K562 (cell line): Measurements from ENCODE around the gene PGK2. TPM values are rescaled to one million over a fixed set of nuclear protein-coding genes. Genes with fewer than 3 reads are reported as not detected.

Source experiments
- CBFA2T2 ChIP-seq: fragments of 450-650 bp; conservative IDR thresholded peaks from 2 replicates; pipeline ENCODE4 v1.6.1; 2017; ENCODE audit warnings: mild to moderate bottlenecking
- CHD4 ChIP-seq: fragments of 200-600 bp; sonication (generic); IDR thresholded peaks from 3 replicates; pipeline ENCODE4 v1.6.1; 2012; ENCODE audit warnings: low read depth, mild to moderate bottlenecking, mixed read lengths, low read length, inconsistent platforms; ENCODE audit not compliant: insufficient read depth, insufficient replicate concordance, poor library complexity, severe bottlenecking
- ELK1 ChIP-seq: sonication (generic); formaldehyde crosslinking; IDR thresholded peaks from 2 replicates; pipeline ENCODE4 v1.8.1; 2022; ENCODE audit warnings: missing genetic modification reagents
- HINFP ChIP-seq: fragments of 450-650 bp; conservative IDR thresholded peaks from 2 replicates; pipeline ENCODE4 v1.6.1; 2016; ENCODE audit warnings: missing genetic modification characterization, low read depth, mild to moderate bottlenecking, control low read depth, missing compliant biosample characterization
- MAFF ChIP-seq: IDR thresholded peaks from 2 replicates; pipeline ENCODE4 v1.6.1; 2012; ENCODE audit warnings: low read length, improper control_type of control experiment
- PTBP1 ChIP-seq: fragments of 200-400 bp; formaldehyde crosslinking; IDR thresholded peaks from 2 replicates; pipeline ENCODE4 v1.6.1; 2017; ENCODE audit warnings: low read depth, low read length
- RBM25 ChIP-seq: fragments of 200-400 bp; formaldehyde crosslinking; IDR thresholded peaks from 2 replicates; pipeline ENCODE4 v1.6.1; 2018; ENCODE audit warnings: low read length, low read depth, moderate library complexity; ENCODE audit not compliant: severe bottlenecking
- RFX5 ChIP-seq: IDR thresholded peaks from 2 replicates; pipeline ENCODE4 v1.6.1; 2011; ENCODE audit warnings: low read depth, mild to moderate bottlenecking, improper control_type of control experiment, low read length
- ZNF253 ChIP-seq: fragments of 250-450 bp; sonication (Bioruptor Pico); conservative IDR thresholded peaks from 2 replicates; pipeline ENCODE4 v1.6.1; 2021; ENCODE audit warnings: mild to moderate bottlenecking
- polyA plus RNA-seq, 8 experiments: library from polyadenylated mRNA; depleted of rRNA in 4 of 8; stranded (reverse) in 5 of 8; unstranded in 3 of 8; fragments of >200 nt; fragmentation: Nextera tagmentation in 2 of 8; fragmentation: Illumina TruSeq in 1 of 8; extraction: Ambion mirVana in 2 of 8; extraction: Trizol in 1 of 8; gene quantifications; 2 replicates each; pipeline versions ENCODE4 v1.2.1 to v1.2.3, GENCODE V29; 2011 to 2014; ENCODE audit warnings: inconsistent platforms in 1 of 8, missing spikeins in 1 of 8
- total RNA-seq, 7 experiments: library from RNA; depleted of rRNA in 6 of 7; stranded (reverse); fragments of >200 nt in 6 of 7; fragmentation: Illumina TruSeq in 2 of 7; extraction: Trizol in 2 of 7; gene quantifications; 2 replicates each; pipeline versions ENCODE4 v1.2.1 to v1.2.3, GENCODE V29; 2011 to 2021; ENCODE audit warnings: low replicate concordance in 1 of 7
- TF ChIP-seq, protein P1 (sequence below), 2 experiments: fragments of 450-650 bp; conservative IDR thresholded peaks; 2 replicates each; pipeline ENCODE4 v1.6.1; 2017; ENCODE audit warnings: mild to moderate bottlenecking in 2 of 2, moderate library complexity in 2 of 2
- TF ChIP-seq, protein P2 (sequence below), 2 experiments: fragments of 450-650 bp; formaldehyde crosslinking in 1 of 2; IDR thresholded peaks; 2 replicates each; pipeline versions ENCODE4 v1.4.0 to v1.6.1; 2014 to 2020; ENCODE audit warnings: mild to moderate bottlenecking in 2 of 2, borderline replicate concordance in 1 of 2, low read depth in 1 of 2

The PGK2 gene
- total and polyA plus RNA-seq, 9 of the 15 experiments (the other 6 are each of a cell fraction or from before 2014, with no cell fraction given), result not detected

- TF ChIP-seq CHD4, result no peak
- no peak for TF ChIP-seq ZNF253 (CRISPR knock-in tag)
- TF ChIP-seq PTBP1, result no peak
- peak; percentile 43; the same call in 1 of the 2 replicates for TF ChIP-seq MAFF
- TF ChIP-seq RFX5, result no peak
- TF ChIP-seq RBM25, result no peak
- TF ChIP-seq, protein P1, sequence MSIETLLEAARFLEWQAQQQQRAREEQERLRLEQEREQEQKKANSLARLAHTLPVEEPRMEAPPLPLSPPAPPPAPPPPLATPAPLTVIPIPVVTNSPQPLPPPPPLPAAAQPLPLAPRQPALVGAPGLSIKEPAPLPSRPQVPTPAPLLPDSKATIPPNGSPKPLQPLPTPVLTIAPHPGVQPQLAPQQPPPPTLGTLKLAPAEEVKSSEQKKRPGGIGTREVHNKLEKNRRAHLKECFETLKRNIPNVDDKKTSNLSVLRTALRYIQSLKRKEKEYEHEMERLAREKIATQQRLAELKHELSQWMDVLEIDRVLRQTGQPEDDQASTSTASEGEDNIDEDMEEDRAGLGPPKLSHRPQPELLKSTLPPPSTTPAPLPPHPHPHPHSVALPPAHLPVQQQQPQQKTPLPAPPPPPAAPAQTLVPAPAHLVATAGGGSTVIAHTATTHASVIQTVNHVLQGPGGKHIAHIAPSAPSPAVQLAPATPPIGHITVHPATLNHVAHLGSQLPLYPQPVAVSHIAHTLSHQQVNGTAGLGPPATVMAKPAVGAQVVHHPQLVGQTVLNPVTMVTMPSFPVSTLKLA (conservative IDR thresholded peaks at IDR 0.05), result peak in 1 of 2 experiments; percentile 61; a peak in 2 of 4 replicates
- no peak for TF ChIP-seq ELK1 (CRISPR knock-in tag)
- TF ChIP-seq, protein P2, sequence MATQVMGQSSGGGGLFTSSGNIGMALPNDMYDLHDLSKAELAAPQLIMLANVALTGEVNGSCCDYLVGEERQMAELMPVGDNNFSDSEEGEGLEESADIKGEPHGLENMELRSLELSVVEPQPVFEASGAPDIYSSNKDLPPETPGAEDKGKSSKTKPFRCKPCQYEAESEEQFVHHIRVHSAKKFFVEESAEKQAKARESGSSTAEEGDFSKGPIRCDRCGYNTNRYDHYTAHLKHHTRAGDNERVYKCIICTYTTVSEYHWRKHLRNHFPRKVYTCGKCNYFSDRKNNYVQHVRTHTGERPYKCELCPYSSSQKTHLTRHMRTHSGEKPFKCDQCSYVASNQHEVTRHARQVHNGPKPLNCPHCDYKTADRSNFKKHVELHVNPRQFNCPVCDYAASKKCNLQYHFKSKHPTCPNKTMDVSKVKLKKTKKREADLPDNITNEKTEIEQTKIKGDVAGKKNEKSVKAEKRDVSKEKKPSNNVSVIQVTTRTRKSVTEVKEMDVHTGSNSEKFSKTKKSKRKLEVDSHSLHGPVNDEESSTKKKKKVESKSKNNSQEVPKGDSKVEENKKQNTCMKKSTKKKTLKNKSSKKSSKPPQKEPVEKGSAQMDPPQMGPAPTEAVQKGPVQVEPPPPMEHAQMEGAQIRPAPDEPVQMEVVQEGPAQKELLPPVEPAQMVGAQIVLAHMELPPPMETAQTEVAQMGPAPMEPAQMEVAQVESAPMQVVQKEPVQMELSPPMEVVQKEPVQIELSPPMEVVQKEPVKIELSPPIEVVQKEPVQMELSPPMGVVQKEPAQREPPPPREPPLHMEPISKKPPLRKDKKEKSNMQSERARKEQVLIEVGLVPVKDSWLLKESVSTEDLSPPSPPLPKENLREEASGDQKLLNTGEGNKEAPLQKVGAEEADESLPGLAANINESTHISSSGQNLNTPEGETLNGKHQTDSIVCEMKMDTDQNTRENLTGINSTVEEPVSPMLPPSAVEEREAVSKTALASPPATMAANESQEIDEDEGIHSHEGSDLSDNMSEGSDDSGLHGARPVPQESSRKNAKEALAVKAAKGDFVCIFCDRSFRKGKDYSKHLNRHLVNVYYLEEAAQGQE (IDR thresholded peaks at IDR 0.05; ENCODE audit: borderline replicate concordance), result peak; percentile 20; the same call in 1 of the 2 replicates
- TF ChIP-seq, protein P2 (CRISPR knock-in tag; IDR thresholded peaks at IDR 0.05; ENCODE audit: low read depth), result no peak
- peak; percentile 89 for TF ChIP-seq CBFA2T2
- TF ChIP-seq HINFP (tag), result no peak
Measured at GRCh38 chr6:49736017-49736508, 51.0 kb downstream of the PGK2 start (continued).
